Measurements from ENCODE around the gene KIFC1. TPM values are rescaled to one million over a fixed set of nuclear protein-coding genes. Genes with fewer than 3 reads are reported as not detected.

The KIFC1 gene
- total and polyA plus RNA-seq, 9 of the 15 experiments (the other 6 are each of a cell fraction or from before 2014, with no cell fraction given) = 1.3 to 95.2 (median 76.9) TPM

- TF ChIP-seq BCLAF1 (IDR thresholded peaks at IDR 0.05; ENCODE audit: borderline replicate concordance in 1 of 2, control insufficient read depth in 1 of 2, low read depth in 2 of 2, low read length in 1 of 2) (no peak), RBM25 (IDR thresholded peaks at IDR 0.05; ENCODE audit: low read depth, low read length, severe bottlenecking) (peak; percentile 94), ADNP (tag; IDR thresholded peaks at IDR 0.05) (no peak), RBBP5 (IDR thresholded peaks at IDR 0.05; ENCODE audit: borderline replicate concordance, insufficient read depth, low read length, poor library complexity, severe bottlenecking) (peak; percentile 89), ZNF174 (CRISPR knock-in tag; IDR thresholded peaks at IDR 0.05) (no peak), KLF1 (tag; IDR thresholded peaks at IDR 0.05) (no peak), BHLHE40 (IDR thresholded peaks at IDR 0.05; ENCODE audit: low read length) (peak; percentile 51), USF1 (CRISPR knock-in tag; IDR thresholded peaks at IDR 0.05) (peak; percentile 60; the same call in 1 of the 2 replicates), NELFE (IDR thresholded peaks at IDR 0.05; ENCODE audit: insufficient read depth, insufficient read length) (no peak), PML (IDR thresholded peaks at IDR 0.05; ENCODE audit: low read length) (peak; percentile 67; the same call in 1 of the 2 replicates), UBTF (IDR thresholded peaks at IDR 0.05; ENCODE audit: borderline replicate concordance in 1 of 2, low read depth in 2 of 2, low read length in 2 of 2) (peak; percentile 88 to 94; a peak in 3 of 4 replicates), CBFB (CRISPR knock-in tag; IDR thresholded peaks at IDR 0.05) (0 out of 2 replicates have a peak, but pooled peaks have one; percentile 23), TFAP4 (CRISPR knock-in tag; IDR thresholded peaks at IDR 0.05; ENCODE audit: borderline replicate concordance) (peak; percentile 94), ZNF23 (CRISPR knock-in tag; IDR thresholded peaks at IDR 0.05) (no peak), TOE1 (IDR thresholded peaks at IDR 0.05; ENCODE audit: borderline replicate concordance) (no peak; the same call in none of the 2 replicates), TOE1 (CRISPR knock-in tag; IDR thresholded peaks at IDR 0.05; ENCODE audit: borderline replicate concordance, low read depth) (no peak; the same call in 1 of the 2 replicates), BRD4 (IDR thresholded peaks at IDR 0.05) (no peak), LCOR (CRISPR knock-in tag; IDR thresholded peaks at IDR 0.05) (peak; percentile 81), SRSF7 (optimal IDR thresholded peaks at IDR 0.05; ENCODE audit: low read depth, low read length) (no peak)
Observed at GRCh38 chr6:33454009-33454946, 62.7 kb downstream of the KIFC1 start, which contains the start of gene ZBTB9 (continued).
